LoVo (cell line): Measurements from ENCODE around the gene SEC24A.
"Not testable (repeated sequence)": the region's sequence is repeated elsewhere in the genome, so short reads cannot be mapped to it uniquely, and the experiment has no call there.

Experiments
- DNase-seq: peaks from one replicate; pipeline ENCODE4 v3.0.0-alpha.2; 2016; ENCODE audit warnings: low spot score

The SEC24A gene

DNA sequence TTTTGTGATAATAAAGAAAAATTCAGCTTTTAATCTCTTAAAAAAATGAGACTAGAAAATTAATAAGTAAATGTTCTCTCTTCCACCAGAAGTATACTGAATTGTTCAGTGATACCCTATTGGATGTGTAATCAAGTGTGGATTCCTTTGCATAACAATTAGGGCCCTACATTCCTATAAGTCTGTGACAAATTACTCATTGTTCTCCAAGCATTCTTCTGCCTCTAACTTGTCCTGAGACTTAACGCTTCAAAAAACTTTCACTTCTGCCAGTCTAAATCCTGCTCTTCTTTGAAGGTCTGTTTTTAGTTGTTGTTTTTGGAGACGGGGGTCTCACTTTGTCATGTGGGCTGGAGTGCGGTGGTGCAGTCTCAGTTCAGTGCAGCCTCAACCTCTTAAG lies 100.8 kb downstream of the SEC24A start:
- DNase-seq = no peak

DNA sequence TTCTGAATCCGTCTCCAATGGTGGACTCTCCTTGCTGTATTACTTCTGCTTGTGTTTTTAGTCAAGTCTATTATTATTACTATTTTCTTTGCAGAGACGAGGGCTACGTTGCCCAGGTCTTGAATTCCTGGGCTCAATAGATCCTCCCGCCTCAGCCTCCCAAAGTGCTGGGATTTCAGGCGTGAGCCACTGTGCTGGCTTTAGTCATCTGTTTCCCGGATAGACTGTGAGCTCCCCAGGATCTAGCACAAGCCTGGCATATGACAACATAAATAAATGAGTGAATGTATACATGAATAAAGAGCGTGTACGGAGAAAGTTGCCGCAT lies 109.6 kb downstream of the SEC24A start:
- DNase-seq = no peak

DNA sequence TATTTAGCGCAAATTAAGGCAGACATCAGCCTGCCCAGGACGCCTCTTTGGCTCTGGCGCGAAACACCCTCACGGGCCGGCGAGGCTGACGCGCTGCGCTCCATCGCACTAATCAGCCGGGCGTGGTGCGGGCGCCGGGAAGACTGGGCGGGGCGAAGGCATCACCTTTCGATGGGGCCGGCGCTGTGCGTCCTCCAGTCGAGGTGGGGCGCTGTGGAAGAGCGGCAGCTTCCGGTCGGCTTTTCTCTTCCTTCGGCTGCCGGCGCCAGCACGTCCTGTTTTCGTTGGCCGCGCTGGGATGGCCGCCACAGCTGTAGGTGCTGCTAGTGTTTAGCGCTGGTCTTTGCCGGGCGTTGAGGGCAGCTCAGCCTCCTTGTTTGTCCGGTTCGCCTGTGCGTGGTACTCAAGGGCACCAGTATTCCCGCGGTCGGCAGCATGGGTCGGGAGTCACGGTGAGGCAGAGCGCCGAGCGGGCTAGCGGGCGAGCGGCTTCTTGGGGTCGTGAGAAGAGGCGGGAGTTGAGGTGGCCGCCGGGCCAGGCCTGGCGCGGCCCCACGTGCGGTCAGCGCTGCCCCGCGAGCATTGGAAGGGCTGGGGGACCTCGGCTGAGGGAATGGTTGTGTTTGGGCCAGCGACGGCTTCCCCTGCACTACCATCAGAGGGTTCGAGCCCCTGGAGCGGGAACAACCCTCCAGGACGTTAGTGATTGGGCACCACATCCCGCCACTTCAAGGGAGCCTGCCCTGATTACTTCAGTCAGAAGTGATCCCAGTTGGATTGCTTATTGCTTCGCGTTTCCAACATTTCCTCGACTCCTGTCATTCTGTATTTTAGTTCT lies 110.1 kb downstream of the SEC24A start, which contains the start of gene DDX46:
Gene DDX46, plus strand, starts transcription at position 276 of the 838 bp plus-strand sequence. Its CDS starts 160 bp downstream, at position 436.
- peak; percentile 97 for DNase-seq

DNA sequence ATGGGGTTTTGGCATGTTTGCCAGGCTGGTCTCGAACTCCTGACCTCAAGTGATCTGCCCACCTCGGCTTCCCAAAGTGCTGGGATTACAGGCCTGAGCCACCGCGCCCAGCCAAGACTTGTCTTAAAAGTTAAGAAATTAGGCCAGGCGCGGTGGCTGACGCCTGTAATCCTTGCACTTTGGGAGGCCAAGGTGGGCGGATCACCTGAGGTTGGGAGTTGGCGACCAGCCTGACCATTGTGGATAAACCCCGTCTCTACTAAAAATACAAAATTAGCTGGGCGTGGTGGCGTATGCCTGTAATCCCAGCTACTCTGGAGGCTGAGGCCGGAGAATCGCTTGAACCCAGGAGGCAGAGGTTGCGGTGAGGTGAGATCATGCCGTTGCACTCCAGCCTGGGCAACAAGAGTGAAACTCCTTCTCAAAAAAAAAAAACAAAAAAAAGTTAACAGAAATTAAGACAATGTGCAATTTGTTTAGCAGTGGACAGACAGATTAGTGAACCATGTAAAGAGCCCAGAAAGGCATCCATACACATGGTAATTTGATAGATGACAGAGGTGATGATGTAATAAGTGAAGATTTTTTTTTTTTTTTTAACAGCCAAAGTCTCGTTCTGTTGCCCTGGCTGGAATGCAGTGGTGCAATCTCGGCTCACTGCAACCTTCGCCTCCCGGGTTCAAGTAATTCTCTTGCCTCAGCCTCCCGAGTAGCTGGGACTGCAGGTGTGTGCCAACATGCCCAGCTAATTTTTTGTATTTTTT lies 119.1 kb downstream of the SEC24A start:
- not testable (repeated sequence) for DNase-seq

DNA sequence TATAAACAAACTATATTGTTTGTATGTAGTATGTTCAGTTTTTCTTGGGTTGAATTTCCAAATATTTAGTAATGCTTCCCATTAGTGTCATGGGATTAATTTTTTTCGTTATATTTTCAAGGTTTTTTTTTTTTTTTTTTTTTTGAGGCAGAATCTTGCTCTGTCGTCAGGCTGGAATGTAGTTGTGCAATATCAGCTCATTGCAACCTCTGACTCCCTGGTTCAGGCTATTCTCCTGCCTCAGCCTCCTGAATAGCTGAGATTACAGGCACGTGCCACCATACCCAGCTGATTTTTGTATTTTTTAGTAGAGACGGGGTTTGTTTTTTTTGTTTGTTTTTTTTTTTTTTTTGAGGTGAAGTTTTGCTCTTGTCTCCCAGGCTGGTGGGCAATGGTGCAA lies 120.6 kb downstream of the SEC24A start:
- DNase-seq = no peak

DNA sequence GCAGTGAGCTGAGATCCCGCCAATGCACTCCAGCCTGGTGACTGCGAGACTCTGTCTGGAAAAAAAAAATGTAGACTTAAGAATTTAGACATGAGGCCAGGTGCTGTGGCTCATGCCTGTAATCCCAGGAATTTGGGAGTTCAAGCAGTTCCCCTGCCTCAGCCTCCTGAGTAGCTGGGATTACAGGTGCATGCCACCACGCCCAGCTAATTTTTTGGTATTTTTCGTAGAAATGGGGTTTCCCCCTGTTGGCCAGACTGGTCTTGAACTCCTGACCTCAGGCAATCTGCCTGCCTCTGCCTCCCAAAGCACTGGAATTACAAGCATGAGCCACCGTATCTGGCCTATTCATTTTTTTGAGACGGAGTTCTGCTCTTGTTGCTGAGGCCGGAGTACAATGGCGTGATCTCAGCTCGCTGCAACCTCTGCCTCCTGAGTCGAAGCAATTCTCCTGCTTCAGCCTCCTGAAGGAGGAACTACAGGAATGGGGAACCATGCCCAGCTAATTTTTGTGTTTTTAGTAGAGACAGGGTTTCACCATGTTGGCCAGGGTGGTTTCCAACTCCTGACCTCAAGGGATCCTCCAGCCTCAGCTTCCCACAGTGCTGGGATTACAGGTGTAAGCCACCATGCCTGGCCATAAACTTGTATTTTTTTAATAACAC lies 124.0 kb downstream of the SEC24A start:
- no peak for DNase-seq

DNA sequence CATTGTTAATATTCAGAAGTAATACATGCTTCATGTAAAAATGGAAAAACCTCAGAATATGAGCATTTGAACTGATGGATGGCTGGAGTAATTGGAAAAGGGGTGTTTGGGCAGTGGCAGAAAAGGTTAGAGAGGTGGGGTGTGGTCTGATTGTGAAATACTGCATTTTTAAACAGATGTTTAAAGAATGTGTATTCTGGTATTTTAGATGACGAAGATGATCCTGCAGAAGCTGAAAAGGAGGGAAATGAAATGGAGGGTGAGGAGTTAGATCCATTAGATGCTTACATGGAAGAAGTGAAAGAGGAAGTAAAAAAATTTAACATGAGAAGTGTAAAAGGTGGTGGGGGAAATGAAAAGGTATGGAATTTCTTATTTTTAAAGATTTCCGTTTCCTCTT lies 128.8 kb downstream of the SEC24A start:
- DNase-seq = no peak
